ENCODE measurements around the gene KIAA1217. TPM values are rescaled to one million over a fixed set of nuclear protein-coding genes. Genes with fewer than 3 reads are reported as not detected.
"Not testable (repeated sequence)": the region's sequence is repeated elsewhere in the genome, so short reads cannot be mapped to it uniquely, and the experiment has no call there.

Gene KIAA1217
- total RNA-seq, 1 experiment from 2014 or later: 171 TPM

DNA sequence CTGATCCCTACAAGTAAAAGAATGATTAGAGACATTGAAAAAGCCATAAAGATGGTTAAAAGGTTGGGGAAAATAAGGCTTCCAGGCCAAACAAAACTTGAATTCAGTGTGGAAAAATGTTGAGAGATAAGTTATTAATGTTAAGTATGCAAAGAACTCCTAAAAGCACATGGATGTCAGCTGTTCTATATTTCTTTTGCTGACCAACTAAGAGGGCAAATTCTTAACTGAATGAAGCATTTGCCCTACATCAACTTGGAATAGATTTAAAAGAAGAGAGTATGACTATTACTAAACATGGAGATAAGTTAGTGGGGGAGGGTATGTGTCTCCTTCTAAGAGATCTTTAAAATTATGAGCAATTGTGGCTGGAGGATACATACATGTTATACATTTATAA is 124.8 kb downstream of the KIAA1217 start:
- ChIA-PET POLR2A (no interaction called here), CTCF (no interaction called here)
- no peak for DNase-seq
- intact Hi-C loops (cut with micrococcal nuclease; ENCODE audit: unreplicated experiment): no loop called here
- no peak overlapping the region for H3K4me3 ChIP-seq (ENCODE audit: low read depth, low read length)
- BruUV-seq (replicated peaks): no TSS peak
- H3K4me1 ChIP-seq: peaks cover 7% of the 10 kb centered on the region; the same call in 1 of the 2 replicates
- Mint-ChIP-seq H3K36me3 (ENCODE audit: insufficient read depth, unreplicated experiment) (no peaks in the 10 kb centered on the region), H3K9me3 (ENCODE audit: unreplicated experiment) (no peaks in the 10 kb centered on the region), H3K27me3 (ENCODE audit: insufficient read depth, unreplicated experiment) (no peaks in the 10 kb centered on the region), H3K4me1 (ENCODE audit: low read depth, unreplicated experiment) (peaks cover 6% of the 10 kb centered on the region), H3K4me3 (ENCODE audit: unreplicated experiment) (no peak overlapping the region), H3K27ac (ENCODE audit: unreplicated experiment) (no peak overlapping the region)
- no peaks in the 10 kb centered on the region for H3K36me3 ChIP-seq (ENCODE audit: control insufficient read depth, insufficient read depth, low read length)
- H3K9me3 ChIP-seq: no peaks in the 10 kb centered on the region
- H3K27me3 ChIP-seq (replicated peaks; ENCODE audit: control insufficient read depth, insufficient read depth, low read length): no peaks in the 10 kb centered on the region
- TF ChIP-seq, protein P1, sequence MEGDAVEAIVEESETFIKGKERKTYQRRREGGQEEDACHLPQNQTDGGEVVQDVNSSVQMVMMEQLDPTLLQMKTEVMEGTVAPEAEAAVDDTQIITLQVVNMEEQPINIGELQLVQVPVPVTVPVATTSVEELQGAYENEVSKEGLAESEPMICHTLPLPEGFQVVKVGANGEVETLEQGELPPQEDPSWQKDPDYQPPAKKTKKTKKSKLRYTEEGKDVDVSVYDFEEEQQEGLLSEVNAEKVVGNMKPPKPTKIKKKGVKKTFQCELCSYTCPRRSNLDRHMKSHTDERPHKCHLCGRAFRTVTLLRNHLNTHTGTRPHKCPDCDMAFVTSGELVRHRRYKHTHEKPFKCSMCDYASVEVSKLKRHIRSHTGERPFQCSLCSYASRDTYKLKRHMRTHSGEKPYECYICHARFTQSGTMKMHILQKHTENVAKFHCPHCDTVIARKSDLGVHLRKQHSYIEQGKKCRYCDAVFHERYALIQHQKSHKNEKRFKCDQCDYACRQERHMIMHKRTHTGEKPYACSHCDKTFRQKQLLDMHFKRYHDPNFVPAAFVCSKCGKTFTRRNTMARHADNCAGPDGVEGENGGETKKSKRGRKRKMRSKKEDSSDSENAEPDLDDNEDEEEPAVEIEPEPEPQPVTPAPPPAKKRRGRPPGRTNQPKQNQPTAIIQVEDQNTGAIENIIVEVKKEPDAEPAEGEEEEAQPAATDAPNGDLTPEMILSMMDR (IDR thresholded peaks at IDR 0.05; ENCODE audit: insufficient read depth in 1 of 2, low read depth in 1 of 2, low read length in 1 of 2, severe bottlenecking in 1 of 2, unreplicated experiment in 1 of 2): no peak

DNA sequence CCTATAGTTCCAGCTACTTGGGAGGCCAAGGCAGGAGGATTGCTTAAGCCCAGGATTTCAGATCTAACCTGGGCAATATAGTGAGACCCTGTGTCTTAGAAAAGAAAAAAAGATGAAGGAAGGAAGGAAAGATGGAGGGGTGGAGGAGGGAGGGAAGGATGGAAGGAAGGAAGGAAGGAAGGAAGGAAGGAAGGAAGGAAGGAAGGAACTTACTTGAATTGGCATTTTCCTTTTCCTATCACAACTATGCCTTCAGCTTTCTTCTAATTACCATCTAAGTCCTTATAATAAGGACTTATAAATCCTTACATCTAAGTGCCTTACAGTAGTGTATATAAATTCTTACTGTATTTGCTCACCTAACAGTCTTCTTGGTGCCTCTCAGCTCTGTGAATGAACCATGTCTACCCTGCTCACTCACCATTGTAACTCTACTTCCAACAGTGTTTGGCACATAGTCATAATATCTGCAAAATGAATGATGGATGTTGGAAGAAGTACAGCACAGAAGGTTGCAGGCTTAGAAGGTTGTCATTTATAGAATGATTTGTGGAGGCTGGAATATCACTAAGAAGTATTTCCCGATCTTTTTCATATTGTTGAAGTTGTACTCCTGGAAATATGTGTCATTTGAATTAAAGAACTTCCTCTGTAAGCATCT is 125.5 kb downstream of the KIAA1217 start:
- H3K9me3 ChIP-seq: no peaks in the 10 kb centered on the region
- POLR2A ChIA-PET: no interaction called here
- TF ChIP-seq, protein P1 (IDR thresholded peaks at IDR 0.05; ENCODE audit: insufficient read depth in 1 of 2, low read depth in 1 of 2, low read length in 1 of 2, severe bottlenecking in 1 of 2, unreplicated experiment in 1 of 2): no peak
- BruUV-seq (replicated peaks): no TSS peak
- no peak for DNase-seq
- intact Hi-C loops (cut with micrococcal nuclease; ENCODE audit: unreplicated experiment): no loop called here
- H3K4me3 ChIP-seq (ENCODE audit: low read depth, low read length): no peak overlapping the region
- H3K4me3 Mint-ChIP-seq (ENCODE audit: unreplicated experiment): no peak overlapping the region
- CTCF ChIA-PET: no interaction called here
- no peaks in the 10 kb centered on the region for H3K36me3 Mint-ChIP-seq (ENCODE audit: insufficient read depth, unreplicated experiment)
- H3K27me3 Mint-ChIP-seq (ENCODE audit: insufficient read depth, unreplicated experiment): no peaks in the 10 kb centered on the region
- no peaks in the 10 kb centered on the region for H3K27me3 ChIP-seq (replicated peaks; ENCODE audit: control insufficient read depth, insufficient read depth, low read length)
- H3K4me1 Mint-ChIP-seq (ENCODE audit: low read depth, unreplicated experiment): peaks cover 11% of the 10 kb centered on the region
- H3K9me3 Mint-ChIP-seq (ENCODE audit: unreplicated experiment): no peaks in the 10 kb centered on the region
- H3K4me1 ChIP-seq: peaks cover 7% of the 10 kb centered on the region; the same call in 1 of the 2 replicates
- H3K27ac Mint-ChIP-seq (ENCODE audit: unreplicated experiment): no peak overlapping the region
- H3K36me3 ChIP-seq (ENCODE audit: control insufficient read depth, insufficient read depth, low read length): no peaks in the 10 kb centered on the region

DNA sequence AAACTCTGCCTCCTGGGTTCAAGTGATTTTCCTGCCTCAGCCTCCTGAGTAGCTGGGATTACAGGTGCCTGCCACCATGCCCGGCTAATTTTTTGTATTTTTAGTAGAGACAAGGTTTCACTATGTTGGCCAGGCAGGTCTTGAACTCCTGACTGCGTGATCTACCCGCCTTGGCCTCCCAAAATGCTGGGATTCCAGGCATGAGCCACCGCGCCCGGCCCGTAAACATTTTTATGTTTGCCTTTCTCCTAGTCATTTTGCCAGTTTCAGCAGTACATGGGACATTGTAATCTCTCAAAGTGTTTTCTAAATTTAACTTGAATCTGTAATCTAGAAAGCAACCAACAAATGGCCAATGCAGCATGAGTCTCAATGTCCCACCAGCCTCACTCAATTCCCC is 128.8 kb downstream of the KIAA1217 start:
- DNase-seq; H3K27me3 Mint-ChIP-seq (ENCODE audit: insufficient read depth, unreplicated experiment); H3K9me3 ChIP-seq; intact Hi-C loops (cut with micrococcal nuclease; ENCODE audit: unreplicated experiment); H3K36me3 ChIP-seq (ENCODE audit: control insufficient read depth, insufficient read depth, low read length); BruUV-seq (replicated peaks); POLR2A ChIA-PET; H3K27me3 ChIP-seq (replicated peaks; ENCODE audit: control insufficient read depth, insufficient read depth, low read length); H3K36me3 Mint-ChIP-seq (ENCODE audit: insufficient read depth, unreplicated experiment); H3K27ac Mint-ChIP-seq (ENCODE audit: unreplicated experiment); H3K4me1 ChIP-seq; H3K9me3 Mint-ChIP-seq (ENCODE audit: unreplicated experiment); H3K4me3 Mint-ChIP-seq (ENCODE audit: unreplicated experiment); H3K4me3 ChIP-seq (ENCODE audit: low read depth, low read length): not testable (repeated sequence)
- CTCF ChIA-PET: interaction anchor here (1.1 kb wide), 1 partner anchor 18 kb away, joined by 3 read pairs; no protein-coding TSS in a partner anchor
- peaks cover 18% of the 10 kb centered on the region for H3K4me1 Mint-ChIP-seq (ENCODE audit: low read depth, unreplicated experiment)

All from Caco-2 (cell line).